Erythroblast (primary cell): ENCODE results near the gene HOXA7.

Experiments
- GATA1 ChIP-seq: IDR thresholded peaks from 2 replicates; pipeline ENCODE4 v1.6.1; 2011; ENCODE audit warnings: low read depth, mild to moderate bottlenecking, control low read depth, low read length, moderate library complexity
- POLR2A ChIP-seq: IDR thresholded peaks from 2 replicates; pipeline ENCODE4 v1.6.1; 2011; ENCODE audit warnings: mild to moderate bottlenecking, low read length

DNA sequence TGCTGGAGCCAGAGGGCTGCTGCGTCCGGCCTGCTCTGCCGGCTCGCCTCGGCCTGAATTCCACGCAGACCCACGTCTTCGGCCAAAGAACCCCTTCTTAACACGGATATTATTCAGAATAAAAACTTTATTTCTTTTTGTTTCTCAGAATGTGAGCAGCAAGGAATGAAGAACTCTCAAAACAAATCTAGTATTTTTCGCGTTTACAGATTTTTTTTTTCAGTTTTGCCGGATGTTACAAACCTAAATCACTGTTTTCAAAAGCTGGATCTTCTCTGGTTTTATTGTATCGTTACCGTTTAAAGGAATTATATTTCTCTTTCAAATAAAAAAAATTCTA lies 49.6 kb downstream of the HOXA7 start:
- TF ChIP-seq POLR2A: no peak
- no peak for TF ChIP-seq GATA1
